DMS79 (cell line): ENCODE data around the gene PRB4.
"Not testable (repeated sequence)": the region's sequence is repeated elsewhere in the genome, so short reads cannot be mapped to it uniquely, and the experiment has no call there.

Experiments
- DNase-seq: peaks from one replicate; lab custom pipeline; 2025; lab: John Stamatoyannopoulos, UW

Gene PRB4

GRCh38 chr12:11310336-11310735 is at the start of gene PRB4:
TSS of gene PRB4 (minus strand) at chr12:11310436. CDS start at chr12:11310398, 38 bp downstream.
- no peak for DNase-seq

- not testable (repeated sequence) for DNase-seq
Measured at GRCh38 chr12:11351736-11352135, 41.5 kb upstream of the PRB4 start.

GRCh38 chr12:11348439-11348838 is 38.2 kb upstream of the PRB4 start:
- DNase-seq, result no peak

- no peak for DNase-seq
Measured at GRCh38 chr12:11347810-11348209, 37.6 kb upstream of the PRB4 start.

GRCh38 chr12:11344500-11344899 is 34.3 kb upstream of the PRB4 start:
- DNase-seq, result no peak

- no peak for DNase-seq
Measured at GRCh38 chr12:11324426-11324825, 14.2 kb upstream of the PRB4 start.

- no peak for DNase-seq
Measured at GRCh38 chr12:11321980-11322379, 11.7 kb upstream of the PRB4 start.

GRCh38 chr12:11307143-11307542 is 3.1 kb downstream of the PRB4 start:
- DNase-seq, result no peak

GRCh38 chr12:11273449-11273848 is 36.8 kb downstream of the PRB4 start:
- no peak for DNase-seq

GRCh38 chr12:11269607-11270006 is 40.6 kb downstream of the PRB4 start, which contains the start of gene PRB3:
TSS of gene PRB3 (minus strand) at chr12:11269707. CDS start at chr12:11269669, 38 bp downstream.
- no peak for DNase-seq

- no peak for DNase-seq
Measured at GRCh38 chr12:11264501-11264900, 45.7 kb downstream of the PRB4 start.
